PFSK-1 (cell line): ENCODE results near the gene INPP4B.

ENCODE experiments used
- FOXP2 ChIP-seq: optimal IDR thresholded peaks from 2 replicates; pipeline ENCODE3; 2011; ENCODE audit warnings: borderline replicate concordance, control low read depth, inconsistent platforms; ENCODE audit not compliant: insufficient read depth; ENCODE audit errors: extremely low read length, extremely low read depth
- POLR2AphosphoS5 ChIP-seq: IDR thresholded peaks from 2 replicates; pipeline ENCODE4 v1.6.1; 2012; ENCODE audit warnings: low read depth, mild to moderate bottlenecking, control low read depth, low read length, moderate library complexity
- REST ChIP-seq, 2 experiments: IDR thresholded peaks; 2 replicates each; pipeline versions ENCODE4 v1.6.1 to v1.8.0; 2011 to 2012; ENCODE audit warnings: low read depth in 2 of 2, low read length in 2 of 2, control low read depth in 1 of 2, inconsistent platforms in 1 of 2, mild to moderate bottlenecking in 1 of 2, moderate library complexity in 1 of 2; ENCODE audit not compliant: insufficient read depth in 1 of 2
- SIN3A ChIP-seq: IDR thresholded peaks from 2 replicates; pipeline ENCODE4 v1.6.1; 2012; ENCODE audit warnings: mild to moderate bottlenecking, low read length, moderate library complexity, borderline replicate concordance; ENCODE audit not compliant: insufficient read depth
- TAF1 ChIP-seq: IDR thresholded peaks from 2 replicates; pipeline ENCODE4 v1.6.1; 2012; ENCODE audit warnings: low read length, control low read depth, borderline replicate concordance; ENCODE audit not compliant: insufficient read depth

The INPP4B gene

GRCh38 chr4:142353149-142353738 lies 492.9 kb downstream of the INPP4B start:
- TF ChIP-seq FOXP2 (no peak), SIN3A (no peak), TAF1 (no peak), REST (IDR thresholded peaks at IDR 0.05; ENCODE audit: insufficient read depth in 1 of 2, low read depth in 2 of 2, low read length in 2 of 2) (no peak), POLR2AphosphoS5 (no peak)

- TF ChIP-seq REST (IDR thresholded peaks at IDR 0.05; ENCODE audit: insufficient read depth in 1 of 2, low read depth in 2 of 2, low read length in 2 of 2) (no peak), FOXP2 (no peak)
These were observed 493.4 kb downstream of the INPP4B start for GRCh38 chr4:142352712-142353111.

GRCh38 chr4:142351958-142352357 lies 494.1 kb downstream of the INPP4B start:
- TF ChIP-seq TAF1 (no peak), FOXP2 (no peak), REST (IDR thresholded peaks at IDR 0.05; ENCODE audit: insufficient read depth in 1 of 2, low read depth in 2 of 2, low read length in 2 of 2) (no peak), SIN3A (no peak), POLR2AphosphoS5 (no peak)

GRCh38 chr4:142350871-142351270 lies 495.2 kb downstream of the INPP4B start:
- TF ChIP-seq FOXP2 (no peak), SIN3A (no peak), POLR2AphosphoS5 (no peak)

GRCh38 chr4:142348613-142349021 lies 497.5 kb downstream of the INPP4B start:
- no peak for TF ChIP-seq REST (IDR thresholded peaks at IDR 0.05; ENCODE audit: insufficient read depth in 1 of 2, low read depth in 2 of 2, low read length in 2 of 2)
- TF ChIP-seq TAF1, result no peak
- TF ChIP-seq SIN3A, result no peak
- TF ChIP-seq FOXP2, result no peak
- no peak for TF ChIP-seq POLR2AphosphoS5
